Hepatocyte (in vitro differentiated cells): Measurements from ENCODE around the gene MRPS27. TPM values are rescaled to one million over a fixed set of nuclear protein-coding genes. Genes with fewer than 3 reads are reported as not detected.

Source experiments
- DNase-seq: peaks from one replicate; pipeline ENCODE4 v3.0.0-alpha.2; 2016; ENCODE audit warnings: low spot score
- H2AFZ ChIP-seq: fragments of 200-600 bp; sonication (generic); 2 replicates; pipeline ENCODE4 v1.6.0; 2016; ENCODE audit warnings: antibody characterized with exemption, mild to moderate bottlenecking
- H3K27ac ChIP-seq: fragments of 200-600 bp; sonication (generic); 2 replicates; pipeline ENCODE4 v1.5.1; 2016; ENCODE audit warnings: mild to moderate bottlenecking
- H3K27me3 ChIP-seq: fragments of 200-600 bp; sonication (generic); 2 replicates; pipeline ENCODE4 v1.6.1; 2016
- H3K36me3 ChIP-seq: fragments of 200-600 bp; sonication (generic); replicated peaks from 2 replicates; pipeline ENCODE4 v1.5.1; 2016; ENCODE audit warnings: low read depth; ENCODE audit not compliant: insufficient read depth
- H3K4me1 ChIP-seq: fragments of 200-600 bp; sonication (generic); 2 replicates; pipeline ENCODE4 v1.5.1; 2016; ENCODE audit warnings: mild to moderate bottlenecking, moderate library complexity; ENCODE audit not compliant: insufficient read depth
- H3K4me2 ChIP-seq: fragments of 200-600 bp; sonication (generic); 2 replicates; pipeline ENCODE4 v1.6.0; 2016
- H3K4me3 ChIP-seq: fragments of 200-600 bp; sonication (generic); 2 replicates; pipeline ENCODE4 v1.5.1; 2016; ENCODE audit warnings: mild to moderate bottlenecking
- H3K79me2 ChIP-seq: fragments of 200-600 bp; sonication (generic); 2 replicates; pipeline ENCODE4 v1.6.0; 2017; ENCODE audit warnings: mild to moderate bottlenecking
- H3K9me2 ChIP-seq: fragments of 200-600 bp; sonication (generic); replicated peaks from 2 replicates; pipeline ENCODE4 v1.6.0; 2017; ENCODE audit warnings: mild to moderate bottlenecking; ENCODE audit not compliant: insufficient read depth
- H3K9me3 ChIP-seq: fragments of 200-600 bp; sonication (generic); 2 replicates; pipeline ENCODE4 v1.5.1; 2016; ENCODE audit warnings: low read depth, mild to moderate bottlenecking
- H4K20me1 ChIP-seq: fragments of 200-600 bp; sonication (generic); 2 replicates; pipeline ENCODE4 v1.6.0; 2016; ENCODE audit warnings: mild to moderate bottlenecking; ENCODE audit not compliant: insufficient read depth, poor library complexity, severe bottlenecking
- EZH2 ChIP-seq: fragments of 200-600 bp; sonication (generic); IDR thresholded peaks from 2 replicates; pipeline ENCODE4 v1.6.1; 2016; ENCODE audit warnings: antibody characterized with exemption, mild to moderate bottlenecking, borderline replicate concordance
- EZH2phosphoT487 ChIP-seq: fragments of 200-600 bp; sonication (generic); IDR thresholded peaks from one replicate; pipeline ENCODE4 v1.6.1; 2018; ENCODE audit warnings: antibody characterized with exemption, mild to moderate bottlenecking, low read depth, moderate library complexity; ENCODE audit not compliant: unreplicated experiment, severe bottlenecking
- WGBS: methylation state at CpG from one replicate; pipeline ENCODE4 v1.1.6; 2016; ENCODE audit warnings: low lambda C conversion rate; ENCODE audit errors: missing lambda C conversion rate; 5-methylcytosine and 5-hydroxymethylcytosine counted together
- polyA plus RNA-seq: library from polyadenylated mRNA; unstranded; fragments of >200 nt; fragmentation: Nextera tagmentation; extraction: Ambion mirVana; gene quantifications from 2 replicates; pipeline ENCODE4 v1.2.1, GENCODE V29; 2016
- total RNA-seq: library from RNA; depleted of rRNA; stranded (reverse); fragments of >200 nt; gene quantifications from 2 replicates; pipeline ENCODE4 v1.2.3, GENCODE V29; 2014
- TF ChIP-seq, protein P1 (sequence below): fragments of 200-600 bp; sonication (generic); IDR thresholded peaks from 2 replicates; pipeline ENCODE4 v1.5.1; 2016; ENCODE audit warnings: antibody characterized with exemption, mild to moderate bottlenecking; ENCODE audit not compliant: poor library complexity

Gene MRPS27
- total and polyA plus RNA-seq, 2 experiments from 2014 or later, result 35.6 to 63.5 TPM

DNA sequence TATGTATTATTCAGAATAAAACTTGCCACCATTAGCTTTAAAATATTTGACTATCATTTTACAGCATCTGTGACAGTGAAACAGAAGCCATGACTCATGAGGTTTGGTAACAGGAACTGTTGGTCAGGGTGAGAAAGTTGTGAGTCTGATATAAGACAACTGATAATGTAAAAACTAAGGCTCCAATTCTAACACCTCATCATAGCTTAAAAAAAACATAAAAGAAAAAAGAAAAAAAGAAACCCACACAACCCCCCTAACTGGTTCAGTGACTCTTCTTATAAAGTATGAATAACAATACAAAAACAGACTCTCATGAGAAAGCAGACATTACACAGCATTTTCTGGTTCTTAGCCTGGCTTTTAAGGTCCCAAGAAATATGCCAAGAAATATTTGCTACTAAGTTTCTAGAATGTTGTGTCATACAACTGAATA, 85.8 kb downstream of the MRPS27 start:
- no peak overlapping the region for H3K4me2 ChIP-seq
- H3K79me2 ChIP-seq, result peaks cover 3% of the 10 kb centered on the region
- no peaks in the 10 kb centered on the region for H3K36me3 ChIP-seq
- H4K20me1 ChIP-seq, result no peaks in the 10 kb centered on the region
- DNase-seq, result peak; percentile 7
- no peaks in the 10 kb centered on the region for H3K9me2 ChIP-seq
- H3K4me1 ChIP-seq, result no peaks in the 10 kb centered on the region
- H3K4me3 ChIP-seq, result no peak overlapping the region
- TF ChIP-seq EZH2, result no peak
- no peak for TF ChIP-seq EZH2phosphoT487
- TF ChIP-seq, protein P1, sequence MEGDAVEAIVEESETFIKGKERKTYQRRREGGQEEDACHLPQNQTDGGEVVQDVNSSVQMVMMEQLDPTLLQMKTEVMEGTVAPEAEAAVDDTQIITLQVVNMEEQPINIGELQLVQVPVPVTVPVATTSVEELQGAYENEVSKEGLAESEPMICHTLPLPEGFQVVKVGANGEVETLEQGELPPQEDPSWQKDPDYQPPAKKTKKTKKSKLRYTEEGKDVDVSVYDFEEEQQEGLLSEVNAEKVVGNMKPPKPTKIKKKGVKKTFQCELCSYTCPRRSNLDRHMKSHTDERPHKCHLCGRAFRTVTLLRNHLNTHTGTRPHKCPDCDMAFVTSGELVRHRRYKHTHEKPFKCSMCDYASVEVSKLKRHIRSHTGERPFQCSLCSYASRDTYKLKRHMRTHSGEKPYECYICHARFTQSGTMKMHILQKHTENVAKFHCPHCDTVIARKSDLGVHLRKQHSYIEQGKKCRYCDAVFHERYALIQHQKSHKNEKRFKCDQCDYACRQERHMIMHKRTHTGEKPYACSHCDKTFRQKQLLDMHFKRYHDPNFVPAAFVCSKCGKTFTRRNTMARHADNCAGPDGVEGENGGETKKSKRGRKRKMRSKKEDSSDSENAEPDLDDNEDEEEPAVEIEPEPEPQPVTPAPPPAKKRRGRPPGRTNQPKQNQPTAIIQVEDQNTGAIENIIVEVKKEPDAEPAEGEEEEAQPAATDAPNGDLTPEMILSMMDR, result no peak
- no peaks in the 10 kb centered on the region for H3K9me3 ChIP-seq
- H3K27ac ChIP-seq, result no peak overlapping the region
- no peaks in the 10 kb centered on the region for H3K27me3 ChIP-seq
- H2AFZ ChIP-seq, result no peak overlapping the region

- no peaks in the 10 kb centered on the region for H3K4me1 ChIP-seq
- no peaks in the 10 kb centered on the region for H3K79me2 ChIP-seq
- no peak overlapping the region for H3K27ac ChIP-seq
- no peak for DNase-seq
- no peaks in the 10 kb centered on the region for H4K20me1 ChIP-seq
- H3K9me2 ChIP-seq, result no peaks in the 10 kb centered on the region
- 97% methylated on average over 1 of the region's 1 CpG for WGBS
- H3K4me3 ChIP-seq, result no peak overlapping the region
- no peak overlapping the region for H3K4me2 ChIP-seq
- H3K9me3 ChIP-seq, result no peaks in the 10 kb centered on the region
- H3K36me3 ChIP-seq, result no peaks in the 10 kb centered on the region
- no peak overlapping the region for H2AFZ ChIP-seq
- TF ChIP-seq, protein P1, result no peak
- no peak for TF ChIP-seq EZH2
- TF ChIP-seq EZH2phosphoT487, result no peak
- H3K27me3 ChIP-seq, result no peaks in the 10 kb centered on the region
These were observed 86.2 kb downstream of the MRPS27 start for GRCh38 chr5:72233835-72234234.

GRCh38 chr5:72232838-72233237, 87.2 kb downstream of the MRPS27 start:
- no peaks in the 10 kb centered on the region for H3K79me2 ChIP-seq
- no peak for TF ChIP-seq EZH2
- TF ChIP-seq, protein P1, result no peak
- TF ChIP-seq EZH2phosphoT487, result no peak

More at GRCh38 chr5:72232838-72233237, 87.2 kb downstream of the MRPS27 start:
- no peaks in the 10 kb centered on the region for H3K9me3 ChIP-seq
- no peaks in the 10 kb centered on the region for H3K27me3 ChIP-seq
- H3K36me3 ChIP-seq, result no peaks in the 10 kb centered on the region
- no peak overlapping the region for H3K27ac ChIP-seq
- no peak overlapping the region for H3K4me3 ChIP-seq
- WGBS, result 64% methylated on average over 2 of the region's 2 CpGs
- H2AFZ ChIP-seq, result no peak overlapping the region
- H3K4me1 ChIP-seq, result no peaks in the 10 kb centered on the region
- H3K4me2 ChIP-seq, result no peak overlapping the region
- H3K9me2 ChIP-seq, result no peaks in the 10 kb centered on the region
- no peaks in the 10 kb centered on the region for H4K20me1 ChIP-seq
- no peak for DNase-seq
